NCI-H748 treated with DMSO at 0.1 percent for 48 hours (cell line): ENCODE measurements around the gene PAK2.
"Not testable (repeated sequence)": the region's sequence is repeated elsewhere in the genome, so short reads cannot be mapped to it uniquely, and the experiment has no call there.

Source experiments
- DNase-seq: peaks from one replicate; lab custom pipeline; 2025; lab: John Stamatoyannopoulos, UW

PAK2 gene

GRCh38 chr3:196736670-196737374, 2.8 kb upstream of the PAK2 start:
- DNase-seq = no peak

- DNase-seq = no peak
These were observed 2.0 kb upstream of the PAK2 start for GRCh38 chr3:196737655-196738054.

GRCh38 chr3:196740481-196741248, 1.0 kb downstream of the PAK2 start:
- DNase-seq = peak; percentile 19

GRCh38 chr3:196741249-196741889, 1.7 kb downstream of the PAK2 start:
- no peak for DNase-seq

- DNase-seq = not testable (repeated sequence)
These were observed 3.9 kb downstream of the PAK2 start for GRCh38 chr3:196743569-196743968.

GRCh38 chr3:196749125-196749524, 9.5 kb downstream of the PAK2 start:
- DNase-seq = no peak

GRCh38 chr3:196753201-196753600, 13.5 kb downstream of the PAK2 start:
- DNase-seq = no peak

GRCh38 chr3:196754091-196754981, 14.7 kb downstream of the PAK2 start:
- no peak for DNase-seq

- DNase-seq = no peak
These were observed 17.1 kb downstream of the PAK2 start for GRCh38 chr3:196756732-196757131.

- no peak for DNase-seq
These were observed 18.5 kb downstream of the PAK2 start for GRCh38 chr3:196757876-196758739.

- DNase-seq = no peak
These were observed 23.5 kb downstream of the PAK2 start for GRCh38 chr3:196763179-196763578.

- no peak for DNase-seq
These were observed 25.8 kb downstream of the PAK2 start for GRCh38 chr3:196765454-196765853.

- no peak for DNase-seq
These were observed 31.4 kb downstream of the PAK2 start for GRCh38 chr3:196771067-196771466.

- no peak for DNase-seq
These were observed 32.4 kb downstream of the PAK2 start for GRCh38 chr3:196772102-196772501.

GRCh38 chr3:196772897-196773296, 33.2 kb downstream of the PAK2 start:
- DNase-seq = no peak

- no peak for DNase-seq
These were observed 34.6 kb downstream of the PAK2 start for GRCh38 chr3:196774191-196774820.

- DNase-seq = no peak
These were observed 35.3 kb downstream of the PAK2 start for GRCh38 chr3:196774848-196775422.

GRCh38 chr3:196775938-196776337, 36.3 kb downstream of the PAK2 start:
- no peak for DNase-seq

- no peak for DNase-seq
These were observed 38.2 kb downstream of the PAK2 start for GRCh38 chr3:196777836-196778235.

GRCh38 chr3:196778755-196779154, 39.1 kb downstream of the PAK2 start:
- no peak for DNase-seq
